Vagina (tissue), 2 donors: ENCODE results near the gene CYCS. TPM values are rescaled to one million over a fixed set of nuclear protein-coding genes. Genes with fewer than 3 reads are reported as not detected.

Experiments used
- DNase-seq, 2 donors: peaks; one replicate each; pipeline ENCODE4 v3.0.0-alpha.2; 2017; ENCODE audit errors: extremely low spot score in 2 of 2
- H3K27ac ChIP-seq: fragments of 200-600 bp; sonication (generic); one replicate; pipeline ENCODE4 v1.5.1; 2019
- H3K27me3 ChIP-seq: fragments of 200-600 bp; sonication (generic); one replicate; pipeline ENCODE4 v1.5.1; 2019
- H3K36me3 ChIP-seq, 2 donors: fragments of 200-600 bp; sonication (generic); one replicate each; pipeline ENCODE4 v1.5.1; 2017 to 2019
- H3K4me1 ChIP-seq: fragments of 200-600 bp; sonication (generic); one replicate; pipeline ENCODE4 v1.5.1; 2019
- H3K4me3 ChIP-seq, 2 donors: fragments of 200-600 bp; sonication (generic); 1 replicate in 1 of 2; 2 replicates in 1 of 2; pipeline ENCODE4 v1.5.1; 2016 to 2019
- H3K9me3 ChIP-seq: fragments of 200-600 bp; sonication (generic); one replicate; pipeline ENCODE4 v1.5.1; 2019
- CTCF ChIP-seq, 3 experiments: fragments of 450-650 bp in 2 of 3; fragments of 200-600 bp in 1 of 3; sonication (generic) in 1 of 3; IDR thresholded peaks; one replicate each; pipeline ENCODE4 v1.5.1; 2017 to 2019; ENCODE audit warnings: antibody characterized with exemption in 3 of 3, mild to moderate bottlenecking in 2 of 3, moderate library complexity in 2 of 3
- POLR2A ChIP-seq, 2 donors: fragments of 450-650 bp; IDR thresholded peaks; one replicate each; pipeline ENCODE4 v1.6.1; 2017; ENCODE audit warnings: antibody characterized with exemption in 2 of 2, mild to moderate bottlenecking in 2 of 2, moderate library complexity in 2 of 2
- POLR2AphosphoS5 ChIP-seq, 2 donors: sonication (generic); formaldehyde crosslinking; IDR thresholded peaks; one replicate each; pipeline ENCODE4 v1.9.0; 2017; ENCODE audit warnings: antibody characterized with exemption in 2 of 2, mild to moderate bottlenecking in 2 of 2, low read depth in 1 of 2; ENCODE audit not compliant: insufficient read depth in 1 of 2
- intact Hi-C: fragments of 100-400 bp; cut with DNase I; formaldehyde crosslinking; loops from one replicate; pipeline ENCODE4 v1.15.1; 2023
- total RNA-seq: library from RNA; depleted of rRNA; stranded (reverse); fragments of >200 nt; gene quantifications from one replicate; pipeline ENCODE4 v1.2.3, GENCODE V29; 2016

CYCS gene
- total RNA-seq, 1 donor from 2014 or later = 21.6 TPM

GRCh38 chr7:25075459-25075858 lies 49.6 kb downstream of the CYCS start:
- Histone ChIP-seq H3K36me3 (no peaks in the 10 kb centered on the region), H3K4me1 (peaks cover under 1% of the 10 kb centered on the region), H3K27ac (no peak overlapping the region), H3K4me3 (no peak overlapping the region), H3K9me3 (no peaks in the 10 kb centered on the region), H3K27me3 (no peaks in the 10 kb centered on the region)
- TF ChIP-seq CTCF (IDR thresholded peaks at IDR 0.05) (no peak), POLR2A (IDR thresholded peaks at IDR 0.05) (no peak), POLR2AphosphoS5 (IDR thresholded peaks at IDR 0.05; ENCODE audit: insufficient read depth in 1 of 2, low read depth in 1 of 2) (no peak)
- no peak for DNase-seq
- intact Hi-C loops = loop anchor here (5.0 kb wide), 1 partner anchor 253 kb away; no protein-coding TSS in a partner anchor

- Histone ChIP-seq H3K27ac (peak overlapping the region; percentile 29), H3K4me3 (no peak overlapping the region), H3K4me1 (peaks cover 6% of the 10 kb centered on the region), H3K9me3 (no peaks in the 10 kb centered on the region), H3K36me3 (no peaks in the 10 kb centered on the region), H3K27me3 (no peaks in the 10 kb centered on the region)
- TF ChIP-seq POLR2AphosphoS5 (IDR thresholded peaks at IDR 0.05; ENCODE audit: insufficient read depth in 1 of 2, low read depth in 1 of 2) = no peak
- TF ChIP-seq POLR2A (IDR thresholded peaks at IDR 0.05) = no peak
- no peak for TF ChIP-seq CTCF (IDR thresholded peaks at IDR 0.05)
- intact Hi-C loops = no loop called here
- no peak for DNase-seq
Measured at GRCh38 chr7:25073451-25073850, 51.6 kb downstream of the CYCS start.

Other genes starting within 250 kb of the CYCS start
- 59.2 TPM for gene OSBPL3, start 145.1 kb downstream of the CYCS start, total RNA-seq
- gene NPVF, start 103.2 kb upstream of the CYCS start, total RNA-seq = not detected